BLaER1 (cell line): ENCODE data around the gene NSD2.

Experiments used
- H3K27ac ChIP-seq: shearing (Covaris generic); formaldehyde crosslinking; 2 replicates; pipeline ENCODE4 v1.8.1; 2022
- H3K27me3 ChIP-seq: shearing (Covaris generic); formaldehyde crosslinking; 2 replicates; pipeline ENCODE4 v1.8.1; 2022
- H3K36me3 ChIP-seq: shearing (Covaris generic); formaldehyde crosslinking; 2 replicates; pipeline ENCODE4 v1.8.1; 2022
- H3K4me1 ChIP-seq: shearing (Covaris generic); formaldehyde crosslinking; 2 replicates; pipeline ENCODE4 v1.8.1; 2022
- H3K4me2 ChIP-seq: shearing (Covaris generic); formaldehyde crosslinking; 2 replicates; pipeline ENCODE4 v1.8.1; 2022
- H3K4me3 ChIP-seq: shearing (Covaris generic); formaldehyde crosslinking; 2 replicates; pipeline ENCODE4 v1.8.1; 2022
- H3K9ac ChIP-seq: shearing (Covaris generic); formaldehyde crosslinking; 2 replicates; pipeline ENCODE4 v1.8.1; 2022
- H3K9me3 ChIP-seq: shearing (Covaris generic); formaldehyde crosslinking; 2 replicates; pipeline ENCODE4 v1.8.1; 2022
- H4K20me1 ChIP-seq: shearing (Covaris generic); formaldehyde crosslinking; 2 replicates; pipeline ENCODE4 v1.8.1; 2022
- Cebpa-rat ChIP-seq: shearing (Covaris generic); IDR thresholded peaks from 2 replicates; pipeline ENCODE4 v1.8.1; 2022

The NSD2 gene

DNA sequence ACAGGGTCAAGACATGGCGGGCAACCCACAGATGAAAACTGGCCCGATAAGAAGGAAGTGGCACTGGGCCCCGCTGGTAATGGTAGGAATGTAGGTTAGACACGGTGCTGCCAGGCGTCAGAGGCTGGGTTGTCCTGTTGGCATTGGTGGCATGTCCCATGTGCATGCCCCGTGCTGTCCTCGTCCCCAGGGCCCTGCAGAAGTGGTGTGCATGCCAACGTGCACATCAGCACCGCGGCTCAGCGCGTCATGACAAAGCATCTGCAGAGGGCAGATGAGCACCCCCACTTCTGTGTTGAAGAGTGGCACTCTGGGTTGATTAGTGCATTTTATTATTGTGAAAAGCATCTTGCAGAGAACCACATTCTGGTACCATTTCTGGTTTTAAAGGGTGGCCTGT lies 102.0 kb downstream of the NSD2 start:
- Histone ChIP-seq H3K27me3 (no peaks in the 10 kb centered on the region), H4K20me1 (peaks cover 52% of the 10 kb centered on the region), H3K4me3 (no peak overlapping the region), H3K9me3 (no peaks in the 10 kb centered on the region), H3K4me2 (no peak overlapping the region), H3K36me3 (peaks cover 100% of the 10 kb centered on the region), H3K27ac (no peak overlapping the region), H3K4me1 (no peaks in the 10 kb centered on the region), H3K9ac (no peak overlapping the region)
- no peak for TF ChIP-seq Cebpa-rat

DNA sequence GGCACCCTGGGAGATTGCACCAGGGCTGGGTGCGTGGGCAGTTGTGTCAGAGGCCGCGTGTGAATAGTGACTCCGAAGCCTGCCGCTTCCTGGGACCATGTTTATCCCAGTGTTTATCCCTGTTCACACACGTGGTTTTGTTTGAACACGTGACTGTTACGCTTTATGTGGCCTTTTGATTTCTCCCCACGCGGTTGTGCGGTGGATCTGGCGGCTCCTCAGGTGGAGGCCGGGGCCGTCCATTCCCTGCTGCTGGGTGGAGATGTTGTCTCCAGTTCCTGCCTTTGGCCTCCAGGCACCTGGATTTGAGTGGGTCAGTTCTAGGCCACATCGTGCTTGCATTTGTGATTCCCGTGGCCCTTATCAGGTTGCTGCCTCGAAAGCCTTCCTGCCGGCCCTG lies 102.5 kb downstream of the NSD2 start:
- H3K27me3 ChIP-seq, result no peaks in the 10 kb centered on the region
- H3K9ac ChIP-seq, result no peak overlapping the region
- no peak overlapping the region for H3K4me2 ChIP-seq
- H3K36me3 ChIP-seq, result peaks cover 100% of the 10 kb centered on the region
- no peaks in the 10 kb centered on the region for H3K4me1 ChIP-seq
- H3K27ac ChIP-seq, result no peak overlapping the region
- no peak for TF ChIP-seq Cebpa-rat
- H4K20me1 ChIP-seq, result peaks cover 54% of the 10 kb centered on the region
- no peaks in the 10 kb centered on the region for H3K9me3 ChIP-seq
- H3K4me3 ChIP-seq, result no peak overlapping the region

DNA sequence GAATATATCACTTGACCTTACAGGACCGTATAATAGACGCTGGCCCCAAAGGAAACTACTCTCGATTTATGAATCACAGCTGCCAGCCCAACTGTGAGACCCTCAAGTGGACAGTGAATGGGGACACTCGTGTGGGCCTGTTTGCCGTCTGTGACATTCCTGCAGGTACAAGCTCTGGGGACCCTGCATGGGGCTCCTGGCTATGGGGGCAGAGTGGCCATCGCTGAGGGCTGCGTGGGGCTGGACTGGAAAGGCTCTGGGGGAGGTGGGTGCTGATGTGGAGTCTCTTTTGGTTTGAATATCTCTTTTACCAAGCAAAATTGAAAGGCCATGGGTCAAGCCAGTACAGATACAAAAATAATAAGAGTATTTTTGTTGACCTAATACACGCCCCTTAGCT lies 103.6 kb downstream of the NSD2 start:
- TF ChIP-seq Cebpa-rat, result no peak
- peaks cover 100% of the 10 kb centered on the region for H3K36me3 ChIP-seq
- no peaks in the 10 kb centered on the region for H3K9me3 ChIP-seq
- H3K9ac ChIP-seq, result no peak overlapping the region
- H3K4me3 ChIP-seq, result no peak overlapping the region
- H3K4me1 ChIP-seq, result no peaks in the 10 kb centered on the region
- peaks cover 65% of the 10 kb centered on the region for H4K20me1 ChIP-seq
- no peaks in the 10 kb centered on the region for H3K27me3 ChIP-seq
- H3K27ac ChIP-seq, result no peak overlapping the region
- H3K4me2 ChIP-seq, result no peak overlapping the region

DNA sequence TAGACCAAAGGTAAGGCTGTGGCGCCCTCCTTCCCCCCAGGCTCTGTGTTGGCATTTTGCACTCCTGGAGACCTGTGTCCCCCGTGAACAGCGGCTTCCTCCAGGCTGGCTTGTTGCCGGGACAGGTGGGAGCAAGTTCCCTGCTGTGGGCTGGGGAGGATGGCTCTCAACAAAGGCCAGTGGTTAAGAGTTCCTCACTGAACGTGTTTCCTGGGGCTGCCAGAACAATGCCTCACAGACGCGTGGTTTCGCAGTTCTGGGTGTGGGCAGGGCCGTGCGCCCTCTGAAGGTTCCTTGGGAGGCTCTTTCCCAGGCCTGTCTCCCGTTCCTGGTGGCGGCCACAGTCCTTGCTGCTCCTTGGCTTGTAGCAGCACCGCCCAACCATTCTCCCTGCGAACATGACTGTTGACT lies 104.2 kb downstream of the NSD2 start:
- Histone ChIP-seq H3K4me3 (no peak overlapping the region), H3K27ac (no peak overlapping the region), H3K9me3 (no peaks in the 10 kb centered on the region), H3K4me1 (no peaks in the 10 kb centered on the region), H3K4me2 (no peak overlapping the region), H4K20me1 (peaks cover 68% of the 10 kb centered on the region), H3K27me3 (no peaks in the 10 kb centered on the region), H3K9ac (no peak overlapping the region), H3K36me3 (peaks cover 100% of the 10 kb centered on the region)
- no peak for TF ChIP-seq Cebpa-rat

DNA sequence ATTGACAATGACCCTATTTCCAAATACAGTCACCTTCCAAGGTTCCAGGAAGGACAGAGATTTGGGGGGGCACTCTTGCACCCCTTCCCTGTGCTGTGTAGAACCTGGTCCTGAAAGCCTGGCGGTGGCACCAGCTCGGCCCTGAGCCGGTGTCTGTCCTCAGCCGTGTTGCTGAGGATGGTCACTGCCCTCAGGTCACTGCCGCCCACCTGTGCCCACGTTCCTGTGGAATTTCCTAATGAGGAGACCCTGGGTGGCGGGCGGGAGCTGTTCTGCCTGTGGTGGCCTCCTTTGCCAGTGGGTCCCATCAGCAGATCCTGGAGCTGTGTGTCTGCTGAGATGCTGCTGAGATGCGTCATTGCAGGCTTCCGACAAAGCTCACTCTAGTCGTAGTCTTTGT lies 104.7 kb downstream of the NSD2 start:
- Histone ChIP-seq H4K20me1 (peaks cover 68% of the 10 kb centered on the region), H3K4me3 (no peak overlapping the region), H3K4me1 (no peaks in the 10 kb centered on the region), H3K4me2 (no peak overlapping the region), H3K9ac (no peak overlapping the region), H3K27me3 (no peaks in the 10 kb centered on the region), H3K36me3 (peaks cover 100% of the 10 kb centered on the region), H3K9me3 (no peaks in the 10 kb centered on the region), H3K27ac (no peak overlapping the region)
- no peak for TF ChIP-seq Cebpa-rat

DNA sequence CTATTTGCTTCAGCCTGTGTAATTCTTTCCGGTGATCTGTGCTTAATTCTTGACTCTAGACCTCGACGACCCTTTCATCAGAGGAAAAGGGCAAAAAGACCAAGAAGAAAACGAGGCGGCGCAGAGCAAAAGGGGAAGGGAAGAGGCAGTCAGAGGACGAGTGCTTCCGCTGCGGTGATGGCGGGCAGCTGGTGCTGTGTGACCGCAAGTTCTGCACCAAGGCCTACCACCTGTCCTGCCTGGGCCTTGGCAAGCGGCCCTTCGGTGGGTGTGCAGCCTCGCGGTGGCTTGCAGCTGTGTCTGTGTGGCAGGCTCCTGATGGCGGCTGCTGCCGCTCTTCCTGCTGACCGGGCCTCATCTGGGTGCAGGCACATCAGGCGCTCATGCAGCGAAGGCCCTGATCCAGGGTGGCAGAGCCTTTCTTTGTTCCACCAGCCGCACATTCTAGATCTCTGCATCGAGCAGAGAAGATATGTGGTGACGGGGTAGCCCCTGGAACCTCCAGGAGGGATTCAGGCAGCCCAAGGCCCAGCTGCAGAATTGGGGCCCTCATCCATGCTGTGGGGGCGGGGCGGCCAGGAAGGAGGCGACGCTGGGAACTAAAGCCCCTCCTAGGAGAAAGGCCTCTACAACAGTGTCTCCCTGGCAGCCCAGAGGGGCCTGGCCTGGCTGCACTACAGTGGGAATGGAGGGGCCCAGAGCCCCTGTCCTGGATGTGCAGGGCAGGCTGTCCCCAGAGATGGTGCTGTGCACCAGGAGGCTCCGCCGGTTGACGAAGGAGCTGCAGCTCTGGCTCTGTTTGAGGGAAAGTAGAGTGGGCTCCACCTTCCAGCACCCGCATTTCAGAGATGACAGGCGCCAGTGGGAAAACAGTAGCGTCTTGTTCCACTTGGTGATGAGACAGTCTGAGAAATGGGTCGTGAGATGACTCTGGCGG lies 105.5 kb downstream of the NSD2 start:
- Histone ChIP-seq H3K9me3 (no peaks in the 10 kb centered on the region), H3K36me3 (peaks cover 100% of the 10 kb centered on the region), H3K27ac (no peak overlapping the region), H3K4me1 (no peaks in the 10 kb centered on the region; the same call in 1 of the 2 replicates), H3K4me3 (no peak overlapping the region), H4K20me1 (peaks cover 68% of the 10 kb centered on the region), H3K4me2 (no peak overlapping the region), H3K27me3 (no peaks in the 10 kb centered on the region), H3K9ac (no peak overlapping the region)
- no peak for TF ChIP-seq Cebpa-rat

DNA sequence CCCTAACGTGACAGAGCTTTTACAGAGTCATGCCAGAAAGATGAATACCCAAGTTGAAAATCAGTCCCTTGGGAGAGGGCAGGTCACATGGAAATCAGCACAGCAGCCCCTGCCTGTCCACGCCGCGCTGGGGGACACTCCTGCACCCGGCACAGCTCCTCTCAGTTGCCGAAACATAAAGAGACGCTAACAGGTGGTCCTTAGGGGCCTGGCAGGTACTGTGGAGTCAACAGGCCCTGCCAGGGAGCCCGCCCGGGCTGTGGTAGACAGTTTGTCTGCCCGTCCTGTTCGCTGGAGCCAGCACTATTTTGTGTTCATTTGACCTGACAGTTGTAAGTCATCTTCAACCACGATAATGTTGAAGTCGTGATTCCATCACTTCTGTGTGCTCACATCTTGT lies 107.0 kb downstream of the NSD2 start:
- H3K4me3 ChIP-seq, result no peak overlapping the region
- peaks cover 66% of the 10 kb centered on the region for H4K20me1 ChIP-seq
- no peaks in the 10 kb centered on the region for H3K27me3 ChIP-seq
- no peaks in the 10 kb centered on the region for H3K9me3 ChIP-seq
- no peak overlapping the region for H3K27ac ChIP-seq
- no peak overlapping the region for H3K9ac ChIP-seq
- no peak overlapping the region for H3K4me2 ChIP-seq
- no peaks in the 10 kb centered on the region; the same call in 1 of the 2 replicates for H3K4me1 ChIP-seq
- no peak for TF ChIP-seq Cebpa-rat
- peaks cover 100% of the 10 kb centered on the region for H3K36me3 ChIP-seq

DNA sequence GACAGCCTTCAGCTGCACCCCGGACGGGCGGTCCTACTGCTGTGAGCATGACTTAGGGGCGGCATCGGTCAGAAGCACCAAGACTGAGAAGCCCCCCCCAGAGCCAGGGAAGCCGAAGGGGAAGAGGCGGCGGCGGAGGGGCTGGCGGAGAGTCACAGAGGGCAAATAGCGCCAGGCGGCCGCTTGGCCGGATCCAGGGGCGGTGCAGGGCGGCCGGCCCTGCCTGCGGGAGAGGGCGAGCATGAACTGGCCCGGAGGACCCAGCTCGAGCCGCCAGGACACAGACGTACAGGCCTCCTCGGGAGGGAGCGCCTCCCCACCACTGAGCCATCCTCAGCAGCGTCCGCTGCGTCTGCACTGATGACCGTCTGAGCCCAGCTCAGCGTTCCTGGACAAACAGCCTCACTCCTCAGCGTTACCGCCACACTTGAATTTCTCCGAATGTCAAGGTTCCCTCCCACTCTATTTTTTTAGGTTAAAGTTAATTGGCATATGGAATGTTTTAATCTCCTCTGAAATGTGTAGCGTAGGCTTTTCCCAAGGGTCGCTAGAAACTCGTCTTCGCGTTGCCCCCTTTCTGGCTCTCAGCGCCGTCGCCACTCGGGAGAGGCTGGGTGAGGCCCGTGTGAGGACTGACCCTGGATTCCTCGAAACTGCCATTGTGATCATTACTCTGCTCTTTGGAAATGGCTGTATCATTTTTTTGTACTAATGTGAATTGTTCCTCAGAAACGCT lies 107.7 kb downstream of the NSD2 start:
- no peak overlapping the region for H3K4me2 ChIP-seq
- H3K4me1 ChIP-seq, result peaks cover 3% of the 10 kb centered on the region
- H3K36me3 ChIP-seq, result peaks cover 100% of the 10 kb centered on the region
- no peak overlapping the region for H3K4me3 ChIP-seq
- H3K27ac ChIP-seq, result no peak overlapping the region
- no peaks in the 10 kb centered on the region for H3K9me3 ChIP-seq
- H3K27me3 ChIP-seq, result no peaks in the 10 kb centered on the region
- TF ChIP-seq Cebpa-rat, result no peak
- H3K9ac ChIP-seq, result no peak overlapping the region
- H4K20me1 ChIP-seq, result peaks cover 66% of the 10 kb centered on the region

DNA sequence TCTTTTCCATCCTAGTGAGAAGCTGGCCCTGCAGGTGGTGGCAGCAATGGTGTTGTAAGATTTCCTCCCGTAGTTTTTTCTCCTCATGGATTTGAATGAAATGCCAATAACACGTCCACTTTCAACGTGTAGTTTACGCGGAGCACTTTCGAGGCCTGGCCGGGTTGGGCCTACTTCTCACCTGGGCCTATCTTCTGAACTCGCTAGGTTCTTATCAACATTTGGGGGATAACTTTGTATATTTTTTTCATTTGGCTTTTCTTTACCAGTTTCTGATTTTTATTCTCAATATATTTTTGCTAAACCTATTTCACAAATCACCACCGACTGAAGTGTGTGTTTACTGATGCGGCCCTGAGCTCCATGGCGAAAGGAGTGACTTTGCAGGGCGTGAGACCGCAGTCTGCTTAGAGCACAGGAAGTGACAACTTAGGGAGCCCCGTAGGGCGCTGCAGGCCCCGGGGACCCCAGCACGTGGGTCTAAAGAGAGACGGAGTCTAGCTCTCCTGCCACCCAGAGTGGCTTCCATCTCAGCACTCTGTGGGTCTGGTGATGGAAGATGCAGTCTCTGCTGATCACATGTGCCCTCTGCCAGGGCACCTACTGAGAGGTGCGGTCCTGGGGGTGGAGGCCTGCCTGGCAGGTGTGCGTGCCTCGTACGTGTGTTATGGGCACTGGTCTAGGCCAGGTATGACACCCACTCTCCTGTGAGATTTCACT lies 108.4 kb downstream of the NSD2 start:
- peaks cover 69% of the 10 kb centered on the region for H4K20me1 ChIP-seq
- H3K36me3 ChIP-seq, result peaks cover 100% of the 10 kb centered on the region
- no peaks in the 10 kb centered on the region for H3K9me3 ChIP-seq

More for the DNA sequence above, 108.4 kb downstream of the NSD2 start:
- no peak for TF ChIP-seq Cebpa-rat
- H3K4me1 ChIP-seq, result peaks cover 11% of the 10 kb centered on the region
- no peak overlapping the region for H3K4me2 ChIP-seq
- no peak overlapping the region for H3K27ac ChIP-seq
- H3K9ac ChIP-seq, result 0 out of 2 replicates have a peak overlapping the region, but pooled peaks have one; percentile 38
- no peak overlapping the region for H3K4me3 ChIP-seq
- no peaks in the 10 kb centered on the region for H3K27me3 ChIP-seq
